HG02763 (cell line): ENCODE data around the gene TRIM3.

ENCODE experiments used
- ATAC-seq: cut with Tn5 transposase; IDR thresholded peaks from one replicate; pipeline ENCODE4 v1.9.1; 2021; ENCODE audit warnings: mild to moderate bottlenecking, moderate library complexity; ENCODE audit not compliant: unreplicated experiment

Gene TRIM3

GRCh38 chr11:6404342-6405051, 69.2 kb downstream of the TRIM3 start:
- ATAC-seq, result no peak

DNA sequence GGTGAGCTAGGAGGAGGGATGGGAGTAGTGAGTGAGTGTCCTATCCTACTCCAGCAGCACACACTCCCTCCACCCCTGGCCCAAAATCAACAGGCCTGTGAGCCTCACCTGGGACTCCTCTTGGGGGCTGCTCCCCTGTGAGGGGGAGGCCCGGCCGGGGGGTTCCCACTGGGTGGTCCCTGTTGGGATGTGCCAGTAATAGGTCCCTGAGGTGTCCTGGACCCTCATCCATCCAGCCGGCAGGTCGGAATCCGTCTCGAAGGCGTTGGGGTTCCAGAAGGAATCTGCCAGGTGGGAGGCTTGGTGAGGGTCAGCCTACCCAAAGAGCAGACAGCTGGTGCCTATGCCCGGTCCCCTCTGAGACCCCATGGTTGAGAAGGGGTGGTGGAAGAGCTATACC, 70.2 kb downstream of the TRIM3 start:
- no peak for ATAC-seq

DNA sequence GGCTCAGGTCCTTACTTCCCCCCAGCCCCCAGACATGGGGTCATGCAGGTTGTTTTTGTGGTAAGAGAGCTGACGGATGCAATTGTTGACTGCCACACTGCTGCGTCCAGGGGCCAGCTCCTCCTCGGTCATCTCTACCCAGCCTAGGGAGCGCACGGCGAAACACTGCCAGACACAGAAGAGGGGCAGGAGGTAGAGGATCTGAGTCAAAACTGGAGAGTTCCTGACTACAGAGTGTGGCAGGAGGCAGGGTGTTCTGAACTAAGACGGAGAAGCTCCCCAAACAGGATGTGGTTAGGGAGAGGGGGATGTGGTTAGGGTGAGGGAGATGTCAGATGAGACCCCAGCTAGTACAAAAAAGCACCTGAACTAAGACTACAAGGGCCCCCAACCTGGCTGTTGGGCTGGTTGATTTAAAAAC, 71.2 kb downstream of the TRIM3 start:
- peak; percentile 91 for ATAC-seq

DNA sequence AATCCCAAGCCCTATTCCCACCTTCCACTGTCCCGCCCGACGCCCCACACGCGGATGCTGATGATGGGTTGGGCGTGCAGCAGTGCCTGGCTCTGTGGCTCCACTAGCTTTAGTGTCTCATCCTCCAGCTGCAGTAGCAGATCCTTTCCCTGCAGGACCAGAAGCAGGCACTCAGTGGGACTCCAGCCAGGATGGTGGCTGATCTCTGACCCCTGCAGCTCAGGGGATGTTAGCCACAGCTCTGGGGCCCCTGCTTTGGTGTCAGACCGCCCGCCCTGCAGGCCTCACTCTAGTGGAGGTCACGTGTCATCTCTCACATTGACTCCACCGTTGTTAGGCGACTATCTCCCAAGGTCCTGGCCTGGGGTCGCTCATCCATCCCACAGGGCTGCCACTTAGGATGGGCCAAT, 71.7 kb downstream of the TRIM3 start:
- peak; percentile 39 for ATAC-seq

GRCh38 chr11:6401464-6401863, 72.3 kb downstream of the TRIM3 start:
- ATAC-seq, result no peak

- ATAC-seq, result no peak
These were observed 73.1 kb downstream of the TRIM3 start for GRCh38 chr11:6400431-6401345.
